Adrenal gland (tissue), 12 donors: ENCODE measurements around the gene PERM1. TPM values are rescaled to one million over a fixed set of nuclear protein-coding genes. Genes with fewer than 3 reads are reported as not detected.

Source experiments
- DNase-seq, 7 donors: peaks; one replicate each; pipeline ENCODE4 v3.0.0-alpha.2; 2019 to 2020
- H3K27ac ChIP-seq, 5 donors: fragments of 200-600 bp; sonication (generic) in 4 of 5; 1 replicate in 3 of 5; 2 replicates in 2 of 5; pipeline versions ENCODE4 v1.5.1 to v1.8.0; 2016 to 2020; ENCODE audit warnings: mild to moderate bottlenecking in 1 of 5
- H3K27me3 ChIP-seq: fragments of 200-600 bp; 2 replicates; pipeline ENCODE4 v1.8.0; 2021
- H3K36me3 ChIP-seq, 2 donors: fragments of 200-600 bp; replicated peaks in 1 of 2; 1 replicate in 1 of 2; 2 replicates in 1 of 2; pipeline versions ENCODE4 v1.5.1 to v1.8.0; 2018 to 2022
- H3K4me1 ChIP-seq, 2 donors: fragments of 200-600 bp; replicated peaks in 1 of 2; 1 replicate in 1 of 2; 2 replicates in 1 of 2; pipeline versions ENCODE4 v1.5.1 to v1.8.0; 2018 to 2021
- H3K4me3 ChIP-seq, 4 donors: fragments of 200-600 bp; sonication (generic) in 3 of 4; one replicate each; pipeline ENCODE4 v1.5.1; 2016 to 2018
- H3K9me3 ChIP-seq, 3 donors: fragments of 200-600 bp; sonication (generic) in 1 of 3; replicated peaks in 1 of 3; 1 replicate in 2 of 3; 2 replicates in 1 of 3; pipeline versions ENCODE4 v1.5.1 to v1.8.0; 2016 to 2021
- CTCF ChIP-seq, 6 experiments: fragments of 450-650 bp in 4 of 6; fragments of 200-600 bp in 2 of 6; sonication (generic) in 1 of 6; IDR thresholded peaks; 1 replicate in 5 of 6; 2 replicates in 1 of 6; pipeline versions ENCODE4 v1.5.1 to v1.8.0; 2016 to 2021; ENCODE audit warnings: antibody characterized with exemption in 6 of 6, mild to moderate bottlenecking in 2 of 6, moderate library complexity in 1 of 6
- POLR2A ChIP-seq, 2 donors: fragments of 450-650 bp; IDR thresholded peaks; one replicate each; pipeline ENCODE4 v1.6.1; 2017; ENCODE audit warnings: antibody characterized with exemption in 2 of 2, mild to moderate bottlenecking in 2 of 2, moderate library complexity in 1 of 2
- WGBS, 4 donors: extraction: QIAGEN DNeasy Blood & Tissue Kit in 2 of 4; methylation state at CpG; one replicate each; pipeline versions ENCODE4 v1.1.5 to v1.1.7; 2013 to 2017; 5-methylcytosine and 5-hydroxymethylcytosine counted together
- intact Hi-C, 2 donors: fragments of 100-400 bp; cut with DNase I; formaldehyde crosslinking; loops; one replicate each; pipeline versions ENCODE4 v1.14.1 to v1.15.0; 2022 to 2023
- polyA plus RNA-seq, 3 donors: library from polyadenylated mRNA; stranded (reverse); fragments of 200-250 nt in 2 of 3; fragments of 350-450 nt in 1 of 3; fragmentation: Illumina TruSeq in 1 of 3; extraction: RNeasy Lipid Tissue Mini Kit (QIAGEN cat#74804) in 1 of 3; gene quantifications; one replicate each; pipeline ENCODE4 v1.2.3, GENCODE V29; 2013 to 2014
- total RNA-seq, 9 donors: library from RNA; depleted of rRNA in 4 of 9; stranded (reverse); fragments of >200 nt in 4 of 9; fragments of 120-200 nt in 1 of 9; fragmentation: NEBNext Ultra II Directional in 1 of 9; extraction: Animal tissue kit (Norgen Biotek cat#: 25700) in 1 of 9; gene quantifications; one replicate each; pipeline versions ENCODE4 v1.1.0 to v1.2.4, GENCODE V29; 2013 to 2023
- donor health status: healthy with polysubstance abuse.
- donor health status: Bipolar disorder and iron deficiency.
- donor health status: DM: yes; HTN: yes; CAD: no.
- donor health status: DM: no; HTN: no; CAD: no.
- donor health status: DM: no; HTN: no; CAD: no.
- donor health status: DM: yes; HTN: yes; CAD: no.

Gene PERM1
- total and polyA plus RNA-seq, 12 donors = 0.13 to 0.88 (median 0.25) TPM; not detected in 5

DNA sequence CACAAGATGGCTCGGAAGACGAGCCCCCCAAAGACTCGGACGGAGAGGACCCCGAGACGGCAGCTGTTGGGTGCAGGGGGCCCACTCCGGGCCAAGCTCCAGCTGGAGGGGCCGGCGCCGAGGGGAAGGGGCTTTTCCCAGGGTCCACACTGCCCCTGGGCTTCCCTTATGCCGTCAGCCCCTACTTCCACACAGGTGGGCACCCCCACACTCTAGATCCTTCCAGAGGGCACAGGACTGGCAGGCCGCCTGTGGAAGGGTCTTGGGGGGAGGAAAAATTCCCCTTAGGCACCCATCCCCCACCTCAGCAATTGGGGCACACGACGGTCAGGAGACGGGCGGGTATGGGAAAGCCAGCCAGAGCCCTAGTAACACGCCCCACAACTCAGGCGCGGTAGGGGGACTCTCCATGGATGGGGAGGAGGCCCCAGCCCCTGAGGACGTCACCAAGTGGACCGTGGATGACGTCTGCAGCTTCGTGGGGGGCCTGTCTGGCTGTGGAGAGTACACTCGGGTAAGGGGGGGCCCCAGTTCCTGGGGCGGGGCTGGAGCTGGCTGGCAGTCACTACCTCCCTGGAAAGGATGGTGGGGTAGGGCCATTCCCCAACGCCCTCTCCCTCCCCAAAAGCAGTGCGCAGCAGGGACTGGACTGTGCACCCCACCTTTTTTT, 38.9 kb downstream of the PERM1 start:
- peaks cover 33% of the 10 kb centered on the region for H3K27me3 ChIP-seq
- intact Hi-C loops = no loop called here

DNA sequence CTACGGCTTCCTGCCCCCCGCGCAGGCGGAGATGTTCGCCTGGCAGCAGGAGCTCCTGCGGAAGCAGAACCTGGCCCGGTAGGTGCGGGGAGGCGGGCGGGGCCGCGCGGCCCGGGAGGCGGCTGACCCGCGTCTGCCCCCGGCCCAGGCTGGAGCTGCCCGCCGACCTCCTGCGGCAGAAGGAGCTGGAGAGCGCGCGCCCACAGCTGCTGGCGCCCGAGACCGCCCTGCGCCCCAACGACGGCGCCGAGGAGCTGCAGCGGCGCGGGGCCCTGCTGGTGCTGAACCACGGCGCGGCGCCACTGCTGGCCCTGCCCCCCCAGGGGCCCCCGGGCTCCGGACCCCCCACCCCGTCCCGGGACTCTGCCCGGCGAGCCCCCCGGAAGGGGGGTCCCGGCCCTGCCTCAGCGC, 39.5 kb downstream of the PERM1 start:
- peak overlapping the region in 2 of 4 donors; percentile 4 to 46 for H3K4me3 ChIP-seq
- H3K27me3 ChIP-seq = peaks cover 33% of the 10 kb centered on the region
- WGBS, 4 donors = 0 to 3% (median 2%) methylated on average over 1 to 45 of the region's 48 CpGs; no CpG with 5 or more reads in 1 of the 4 donors
- no peaks in the 10 kb centered on the region for H3K9me3 ChIP-seq
- H3K27ac ChIP-seq = peak overlapping the region in 4 of 5 donors; percentile 26 to 92 (median 66)
- TF ChIP-seq POLR2A (IDR thresholded peaks at IDR 0.05) = no peak
- TF ChIP-seq CTCF (IDR thresholded peaks at IDR 0.05) = no peak
- H3K4me1 ChIP-seq = peaks cover 8 to 26% of the 10 kb centered on the region in 2 donors
- peaks cover 0 to 19% of the 10 kb centered on the region in 2 donors for H3K36me3 ChIP-seq
- intact Hi-C loops = no loop called here
- DNase-seq = no peak

More for the DNA sequence above, 38.9 kb downstream of the PERM1 start:
- peaks cover 8 to 26% of the 10 kb centered on the region in 2 donors for H3K4me1 ChIP-seq
- peak in 6 of 7 donors; percentile 22 to 93 (median 58) for DNase-seq
- H3K9me3 ChIP-seq = no peaks in the 10 kb centered on the region
- peak overlapping the region in 4 of 5 donors; percentile 26 to 92 (median 66) for H3K27ac ChIP-seq
- peak overlapping the region in 1 of 4 donors; percentile 46 for H3K4me3 ChIP-seq
- peaks cover 0 to 25% of the 10 kb centered on the region in 2 donors for H3K36me3 ChIP-seq
- WGBS, 4 donors = 10 to 31% (median 16%) methylated on average over 7 to 27 of the region's 27 CpGs
- peak; percentile 21 to 66 for TF ChIP-seq POLR2A (IDR thresholded peaks at IDR 0.05)
- TF ChIP-seq CTCF (IDR thresholded peaks at IDR 0.05) = no peak

DNA sequence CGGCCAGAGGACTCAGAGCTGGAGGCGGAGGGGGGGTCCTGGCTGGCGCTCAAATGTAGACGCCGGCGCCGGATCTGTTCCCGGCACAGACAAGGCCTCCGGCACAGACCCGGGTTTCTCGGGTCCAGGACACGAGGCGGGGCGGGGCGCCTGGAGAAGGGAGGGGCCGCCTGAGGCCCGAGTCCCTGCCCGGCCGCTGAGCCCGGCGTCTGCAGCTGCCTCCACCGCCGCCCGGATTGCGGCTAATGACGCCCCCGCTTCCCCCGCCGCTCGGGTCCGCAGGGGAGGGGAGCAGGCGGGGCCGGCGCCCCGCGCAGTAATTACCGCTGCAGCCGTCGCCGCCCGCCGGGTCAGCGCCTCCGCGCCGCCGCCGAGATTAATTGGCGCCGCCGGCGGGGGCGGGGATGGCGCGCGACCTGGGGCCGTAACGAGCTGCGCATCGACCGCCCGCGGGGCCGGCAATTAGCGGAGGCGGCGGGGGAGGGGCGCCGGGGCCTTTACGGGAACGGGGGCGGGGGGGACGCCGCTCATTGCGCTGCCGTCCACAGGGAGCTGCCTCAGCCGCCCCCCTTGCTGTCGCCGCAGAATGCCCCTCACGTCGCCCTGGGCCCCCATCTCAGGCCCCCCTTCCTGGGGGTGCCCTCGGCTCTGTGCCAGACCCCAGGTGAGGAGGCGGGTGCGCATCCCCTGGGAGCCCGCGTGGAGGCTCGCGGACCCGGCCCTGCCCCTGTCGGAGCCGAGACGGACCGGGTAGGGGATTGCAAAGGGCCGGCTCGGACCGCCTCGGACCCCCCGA, 40.1 kb downstream of the PERM1 start:
- intact Hi-C loops = no loop called here

More for the DNA sequence above, 40.1 kb downstream of the PERM1 start:
- peak; percentile 50 to 92 (median 61) for DNase-seq
- Histone ChIP-seq H3K4me3 (peak overlapping the region in 2 of 4 donors; percentile 4 to 46), H3K9me3 (no peaks in the 10 kb centered on the region), H3K27ac (peak overlapping the region in 3 of 5 donors; percentile 60 to 92 (median 91)), H3K27me3 (peaks cover 33% of the 10 kb centered on the region), H3K36me3 (peaks cover 0 to 15% of the 10 kb centered on the region in 2 donors), H3K4me1 (peaks cover 8 to 26% of the 10 kb centered on the region in 2 donors)
- TF ChIP-seq POLR2A (IDR thresholded peaks at IDR 0.05) = peak in 1 of 2 donors; percentile 40
- no peak for TF ChIP-seq CTCF (IDR thresholded peaks at IDR 0.05)
- WGBS, 4 donors = 0 to 3% (median 1%) methylated on average over 2 to 97 of the region's 98 CpGs
